NCI-H1092 (cell line): ENCODE results near the gene KIAA0319L.

Source experiments
- DNase-seq: peaks from one replicate; lab custom pipeline; 2025; lab: John Stamatoyannopoulos, UW

KIAA0319L gene

DNA sequence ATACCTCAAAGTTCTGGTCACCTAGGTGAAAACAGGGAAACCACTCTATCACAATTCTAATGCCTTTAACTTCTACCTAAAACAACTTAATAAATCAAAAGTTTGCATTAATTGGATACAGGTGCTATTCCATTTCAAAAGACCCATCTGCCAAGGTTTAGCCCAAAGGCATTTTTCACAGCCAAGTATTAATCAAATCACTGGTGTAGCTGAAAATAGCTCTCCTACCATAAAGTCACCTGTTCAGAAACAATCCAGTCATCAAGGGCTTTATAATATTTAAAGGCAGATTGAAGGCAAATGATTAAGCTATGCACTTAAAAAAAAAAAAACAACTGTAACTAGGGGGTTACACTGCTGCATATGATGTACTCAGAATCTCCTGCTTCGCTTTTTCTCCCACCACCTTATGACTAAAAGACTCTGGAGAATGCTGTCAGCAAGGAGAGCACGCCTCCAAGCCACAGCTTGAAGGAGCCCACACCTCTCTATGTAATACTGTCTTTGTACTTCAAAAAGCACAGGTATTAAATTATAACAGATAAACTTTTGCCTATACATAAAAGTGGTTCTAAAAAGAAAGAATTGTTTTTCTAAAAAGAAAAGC is 20.5 kb downstream of the KIAA0319L start:
- DNase-seq, result no peak

DNA sequence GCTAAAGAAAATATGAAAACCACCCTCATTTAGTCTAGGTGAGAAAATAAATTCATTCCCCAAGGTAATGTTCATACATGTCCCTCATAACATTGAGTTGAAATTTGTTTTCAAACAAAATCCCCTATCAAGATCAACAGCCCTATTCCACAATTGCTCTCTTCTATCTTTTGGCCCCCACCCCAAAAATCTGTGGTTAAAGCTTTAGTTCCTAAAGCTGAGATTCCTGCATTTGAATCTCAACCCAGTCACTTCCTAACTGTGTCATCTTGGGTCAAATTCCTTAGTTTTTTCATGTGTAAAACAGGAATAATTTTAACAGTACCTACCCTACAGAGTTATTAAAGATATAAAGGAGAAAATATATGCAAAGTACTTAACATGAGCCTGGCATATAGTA is 22.0 kb downstream of the KIAA0319L start:
- DNase-seq, result no peak

DNA sequence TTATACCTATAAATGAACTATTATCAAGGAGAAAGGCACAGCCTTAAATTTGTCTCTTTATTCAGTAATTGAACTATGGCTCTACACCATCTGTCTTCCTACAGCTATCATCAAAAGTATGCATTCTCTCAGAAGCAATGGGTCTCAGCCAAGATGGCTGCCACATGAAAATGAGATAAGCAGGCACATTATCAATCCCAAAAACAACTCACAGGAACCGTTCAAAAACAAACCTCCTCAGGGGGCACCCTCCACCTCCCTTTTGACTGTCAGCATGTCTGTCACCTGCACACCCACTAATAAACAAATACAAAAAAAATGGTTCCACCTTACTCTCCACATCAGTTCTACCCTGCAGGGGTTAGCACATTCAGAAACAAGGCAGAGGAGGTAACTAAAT is 23.6 kb downstream of the KIAA0319L start:
- no peak for DNase-seq

DNA sequence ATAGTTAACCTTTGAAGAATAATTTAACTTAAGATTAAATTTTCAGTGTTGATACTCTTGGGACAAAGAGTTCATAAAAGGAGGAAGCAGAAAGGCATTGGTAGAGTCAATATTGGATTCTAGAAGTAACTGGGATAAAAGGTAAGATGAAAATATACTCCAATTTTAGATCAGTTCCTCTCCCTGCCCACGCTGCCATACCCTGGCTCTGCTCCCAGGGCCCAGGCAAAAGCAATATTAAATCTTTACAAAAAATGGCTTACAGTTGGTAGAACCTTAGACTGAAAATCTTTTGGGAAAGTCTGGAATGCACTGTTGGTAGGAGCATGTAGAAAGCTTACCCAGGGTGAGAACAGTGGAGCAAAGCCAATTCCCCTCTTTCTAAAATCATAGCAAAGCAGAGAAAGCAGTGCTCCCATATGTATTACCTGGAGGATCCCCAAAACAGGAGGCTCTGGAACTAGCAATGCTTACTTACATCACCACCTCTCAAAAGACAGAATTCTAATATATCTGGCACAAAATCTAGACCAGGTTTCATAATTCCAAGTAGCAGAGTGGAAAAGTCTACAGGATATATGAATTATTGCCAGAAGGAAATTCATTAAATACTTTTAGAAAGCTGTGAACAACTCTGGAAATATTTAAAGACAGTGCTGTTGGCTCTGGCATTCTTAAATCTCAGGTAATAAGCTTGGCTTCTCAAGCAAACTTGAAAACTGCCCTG is 24.5 kb downstream of the KIAA0319L start:
- DNase-seq, result no peak

DNA sequence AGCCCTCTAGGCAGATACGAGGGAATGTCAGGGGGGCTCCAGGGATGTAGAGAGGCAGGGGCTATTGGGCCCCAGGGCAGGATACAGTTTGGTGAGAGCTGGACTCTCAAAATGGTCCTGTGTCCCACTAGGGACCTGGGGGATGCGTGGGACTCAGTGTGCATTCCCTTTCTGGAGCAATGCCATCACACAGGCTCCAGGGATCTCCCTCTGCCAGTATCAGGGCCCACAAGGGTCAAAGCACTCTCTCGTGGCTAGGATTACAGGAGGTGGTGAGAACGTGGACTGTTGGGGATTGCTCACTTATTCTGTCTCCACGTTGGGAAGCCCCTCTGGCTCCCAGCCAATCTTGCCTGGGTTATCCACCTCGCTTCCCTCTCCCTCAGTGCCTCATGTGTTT is 25.8 kb downstream of the KIAA0319L start:
- DNase-seq, result no peak

DNA sequence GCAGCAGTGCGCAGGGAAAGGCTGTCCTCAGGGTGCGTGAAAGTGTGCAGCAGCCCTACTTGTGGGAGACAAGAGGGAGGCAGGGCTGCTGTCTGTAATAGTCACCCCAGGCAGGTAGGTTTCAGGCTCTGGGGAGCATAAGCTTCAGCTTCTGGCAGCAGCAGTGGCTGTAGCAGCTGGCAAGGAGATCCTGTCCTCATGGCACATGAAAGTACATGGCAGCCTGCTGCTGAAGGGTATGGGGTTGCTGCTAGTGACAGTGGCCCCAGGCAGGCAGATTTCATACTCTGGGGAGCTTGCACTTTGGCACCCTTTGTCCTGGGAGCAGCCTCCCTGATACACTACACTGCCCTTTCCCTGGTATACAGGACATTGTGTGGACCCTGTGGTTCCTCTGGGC is 26.3 kb downstream of the KIAA0319L start:
- DNase-seq, result no peak

DNA sequence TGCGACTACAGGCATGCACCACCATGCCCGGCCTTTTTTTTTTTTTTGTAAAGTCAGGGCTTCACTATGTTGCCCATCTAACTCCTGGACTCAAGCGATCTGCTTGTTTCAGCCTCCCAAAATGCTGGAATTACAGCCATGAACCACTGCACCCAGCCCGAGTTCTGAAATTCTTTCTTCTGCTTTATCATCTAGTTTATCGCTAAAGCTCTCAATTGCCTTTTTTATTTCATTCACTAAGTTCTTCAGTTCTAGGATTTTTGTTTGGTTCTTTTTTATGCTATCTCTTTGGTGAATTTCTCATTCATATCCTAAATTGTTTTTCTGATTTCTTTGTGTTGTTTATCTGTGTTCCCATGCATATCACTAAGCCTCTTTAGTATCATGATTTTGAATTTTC is 27.0 kb downstream of the KIAA0319L start:
- DNase-seq, result no peak

DNA sequence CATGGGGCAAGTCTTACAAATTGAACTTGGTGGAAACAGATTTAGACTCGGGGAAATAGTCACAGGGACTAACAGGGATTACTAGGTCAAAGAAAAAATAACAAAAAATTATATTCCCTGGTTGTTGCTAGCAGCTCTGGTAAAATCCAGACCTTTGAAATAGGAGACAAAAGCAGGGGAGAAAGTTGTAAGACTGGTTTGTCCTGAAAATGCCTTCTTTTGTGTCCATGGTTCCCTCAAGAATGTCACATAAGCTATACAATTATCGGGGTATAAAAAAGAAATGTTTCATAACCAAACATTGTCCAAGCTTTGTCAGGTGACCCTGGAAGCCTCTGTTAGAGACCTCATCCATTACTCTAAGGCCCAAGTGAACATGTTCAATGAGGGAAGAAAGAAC is 33.1 kb downstream of the KIAA0319L start:
- DNase-seq, result no peak

DNA sequence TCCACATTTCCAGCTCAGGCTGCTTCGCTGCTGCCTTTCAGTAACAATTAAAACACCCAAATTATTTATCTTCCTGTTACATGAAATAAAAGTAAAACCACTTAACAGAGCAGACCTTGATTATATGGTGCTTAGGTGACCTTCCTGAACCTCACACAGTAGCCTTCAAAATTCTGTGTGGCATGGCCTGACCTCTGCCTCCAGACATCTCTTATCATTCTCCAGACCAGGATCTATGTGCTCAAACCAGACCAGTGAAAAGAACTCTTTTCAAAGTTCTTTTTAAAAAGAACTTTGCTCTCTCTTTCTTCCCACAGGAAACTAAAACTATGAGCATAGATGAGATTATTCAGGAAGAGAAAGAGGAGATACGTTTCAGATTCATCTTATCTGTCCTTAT is 37.8 kb downstream of the KIAA0319L start:
- no peak for DNase-seq

DNA sequence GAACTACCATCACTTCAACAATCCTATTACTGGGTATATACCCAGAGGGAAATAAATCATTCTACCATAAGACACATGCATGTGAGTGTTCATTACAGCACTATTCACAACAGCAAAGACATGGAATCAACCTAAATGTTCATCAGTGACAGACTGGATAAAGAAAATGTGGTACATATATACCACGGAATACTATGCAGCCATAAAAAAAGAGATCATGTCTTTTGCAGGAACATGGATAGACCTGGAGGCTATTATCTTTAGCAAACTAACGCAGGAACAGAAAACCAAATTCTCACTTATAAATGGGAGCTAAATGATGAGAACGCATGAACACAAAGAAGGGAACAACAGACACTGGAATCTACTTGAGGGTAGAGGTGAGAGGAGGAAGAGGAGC is 39.0 kb downstream of the KIAA0319L start:
- no peak for DNase-seq

DNA sequence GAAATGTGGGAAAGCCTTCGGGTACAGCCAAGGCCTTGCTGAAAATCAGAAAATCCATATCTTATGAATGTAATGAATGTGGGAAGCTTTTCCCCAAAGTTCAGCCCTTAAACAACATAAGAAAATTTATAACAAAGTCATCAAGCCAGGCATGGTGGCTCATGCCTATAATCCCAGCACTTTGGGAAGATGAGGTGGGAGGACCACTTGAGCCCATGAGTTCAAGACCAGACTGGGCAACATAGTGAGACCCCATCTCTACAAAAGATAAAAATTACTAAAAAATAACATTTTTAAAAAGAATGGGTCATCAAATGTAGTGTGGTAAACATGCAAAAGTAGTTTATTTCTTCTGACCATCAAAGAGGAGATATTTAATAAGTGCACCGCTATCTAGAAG is 45.9 kb downstream of the KIAA0319L start:
- DNase-seq, result no peak

DNA sequence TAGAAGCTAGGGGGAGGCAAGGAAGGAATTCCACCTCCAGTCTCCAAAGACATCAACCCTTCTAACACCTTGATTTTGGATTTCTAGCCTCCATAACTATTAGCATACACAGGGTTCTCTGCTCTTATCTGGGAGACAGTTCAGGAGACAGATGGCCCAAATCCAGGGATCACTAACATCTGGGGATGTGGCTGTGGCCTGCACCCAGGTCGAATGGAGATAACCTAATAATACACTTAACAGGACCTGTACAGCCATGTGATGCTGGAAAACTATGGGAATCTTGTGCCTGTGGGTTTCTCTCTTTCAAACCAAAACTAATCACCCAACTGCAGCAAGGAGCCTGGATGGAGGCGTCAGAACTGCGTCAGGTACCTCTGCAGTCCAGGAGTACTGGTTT is 47.6 kb downstream of the KIAA0319L start:
- no peak for DNase-seq

DNA sequence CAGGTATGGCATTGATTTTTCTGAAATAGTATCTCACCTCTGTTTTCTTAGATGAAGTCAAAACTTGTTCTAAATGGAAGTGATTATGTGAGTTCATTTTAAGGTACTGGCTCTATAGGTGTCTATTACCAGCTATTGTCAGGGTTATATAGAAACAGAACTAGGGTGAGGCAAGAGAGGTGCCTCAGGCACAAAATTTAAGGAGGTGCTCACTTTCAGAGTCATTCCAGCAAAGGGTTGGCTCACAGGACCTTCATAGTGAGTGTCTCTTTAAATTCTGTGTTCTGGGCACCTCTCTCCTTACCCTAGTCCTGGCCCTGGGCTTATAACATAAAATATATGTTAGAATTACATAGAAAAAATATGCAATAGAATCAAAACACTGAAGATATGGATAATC is 49.3 kb downstream of the KIAA0319L start:
- DNase-seq, result no peak

DNA sequence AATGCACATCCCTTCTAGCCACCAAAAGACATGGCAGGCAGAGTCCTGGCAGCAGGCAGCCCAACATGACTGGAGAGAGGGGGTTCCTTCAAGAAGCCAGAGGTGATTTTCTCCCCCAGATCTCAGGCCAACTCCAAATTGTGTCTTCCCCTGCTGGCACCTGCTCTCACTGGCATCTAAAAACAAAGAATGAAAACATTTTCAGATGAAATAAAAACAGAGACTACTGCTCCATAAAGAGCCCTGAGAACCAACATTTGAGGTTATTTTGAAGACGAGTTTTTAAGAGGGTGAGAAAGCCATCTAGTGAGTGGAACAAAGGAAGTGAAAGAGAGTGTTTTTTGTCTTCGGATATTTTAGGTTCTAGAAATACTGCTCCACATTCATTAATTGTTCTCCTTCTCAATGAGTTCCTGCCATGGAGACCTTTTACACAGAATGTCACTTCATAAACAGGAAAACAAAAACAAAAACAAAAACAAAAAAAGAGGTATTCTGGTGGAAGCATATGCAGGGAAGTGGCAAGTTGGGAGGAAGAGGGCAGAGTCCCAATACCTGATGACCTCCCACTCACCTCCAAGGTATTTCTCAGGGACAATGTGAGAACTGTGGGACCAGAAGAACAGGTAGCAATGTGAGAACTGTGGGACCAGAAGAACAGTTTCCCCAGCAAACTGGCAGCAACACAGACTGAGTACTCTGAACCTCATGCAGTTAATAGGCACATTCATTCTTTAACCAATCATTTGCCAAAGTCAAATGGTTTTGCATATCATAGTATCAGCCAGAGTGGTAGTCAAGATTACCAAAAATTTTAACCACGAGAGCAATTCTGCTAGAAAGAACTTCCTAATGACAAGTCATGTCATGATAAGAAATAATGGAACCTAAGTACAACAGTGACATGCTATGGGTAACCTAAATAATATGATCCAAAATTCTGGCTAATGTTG is 50.0 kb downstream of the KIAA0319L start:
- no peak for DNase-seq

DNA sequence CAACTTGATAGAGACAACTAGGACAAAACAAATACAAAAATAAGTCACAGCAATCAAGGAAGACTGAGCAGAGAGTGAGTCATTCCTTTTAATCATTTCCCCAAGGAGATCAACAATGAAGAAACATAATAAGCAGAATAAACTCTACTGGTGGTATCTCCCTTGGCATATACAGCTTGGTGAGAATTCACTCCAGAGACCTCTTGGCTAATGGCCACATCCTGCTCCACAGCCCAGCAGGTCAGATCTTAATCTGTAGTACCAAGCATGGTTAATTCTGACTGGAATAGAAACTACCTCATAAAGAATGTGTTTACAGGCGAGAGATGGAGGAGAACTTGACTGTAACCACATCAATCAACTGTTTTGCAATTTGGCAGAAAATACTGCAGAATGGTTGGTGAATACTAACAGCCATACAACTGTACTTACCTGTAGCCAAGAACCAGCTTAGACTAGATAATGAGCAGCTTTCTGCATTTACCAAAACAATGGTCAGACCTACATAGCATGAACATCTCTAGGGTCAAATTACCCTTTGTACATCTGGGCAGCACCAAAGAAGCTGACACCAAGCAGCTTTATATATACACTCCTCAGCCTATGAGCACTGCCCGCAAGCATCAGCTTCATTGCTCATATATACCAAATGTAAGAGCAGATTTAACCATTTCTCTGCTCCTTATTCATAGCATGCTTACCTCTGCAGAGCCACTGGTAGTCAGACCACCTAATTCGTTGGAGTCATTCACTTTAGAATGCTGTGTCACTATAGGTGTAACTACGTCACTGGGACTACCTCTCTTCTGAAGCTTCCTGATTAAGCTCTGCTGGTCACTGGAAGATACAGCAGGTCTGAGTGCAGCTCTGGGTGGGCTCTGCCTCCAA is 51.0 kb downstream of the KIAA0319L start:
- no peak for DNase-seq

DNA sequence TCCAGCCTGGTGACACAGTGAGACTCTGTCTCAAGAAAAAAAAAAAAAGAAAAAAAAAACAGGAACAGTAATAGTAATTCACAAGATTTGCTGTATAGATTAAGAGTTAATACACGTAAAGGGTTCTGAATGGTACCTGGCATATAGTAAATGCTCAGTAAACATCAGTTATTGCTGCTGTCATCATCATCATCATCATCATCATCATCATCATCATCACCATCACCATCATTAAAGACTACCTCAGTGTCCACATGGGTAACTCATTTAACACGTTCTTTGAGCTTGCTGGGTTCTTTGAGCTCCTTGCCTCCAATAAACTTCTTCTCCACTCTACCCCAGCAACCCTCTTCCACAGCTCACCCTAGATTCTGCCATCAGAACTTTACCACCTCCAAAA is 55.0 kb downstream of the KIAA0319L start:
- no peak for DNase-seq

DNA sequence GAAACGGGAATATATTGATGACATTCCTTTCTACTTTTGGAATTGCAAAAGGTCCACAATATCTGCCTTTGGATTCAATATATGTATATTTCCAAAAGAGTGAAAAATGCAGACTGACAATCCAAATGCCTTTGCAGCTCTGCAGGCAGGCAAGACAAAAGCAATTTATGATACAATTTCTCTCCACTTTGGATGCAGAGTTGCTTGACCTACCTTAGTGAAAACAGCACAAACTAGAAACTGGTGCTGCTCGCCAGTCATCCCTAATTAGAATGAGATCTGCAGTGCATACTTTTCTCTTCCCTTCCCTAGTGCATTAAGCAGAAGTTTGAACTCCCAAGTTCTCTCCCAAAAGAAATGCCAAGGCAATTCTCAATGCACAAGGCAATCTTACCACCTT is 56.8 kb downstream of the KIAA0319L start:
- DNase-seq, result no peak

DNA sequence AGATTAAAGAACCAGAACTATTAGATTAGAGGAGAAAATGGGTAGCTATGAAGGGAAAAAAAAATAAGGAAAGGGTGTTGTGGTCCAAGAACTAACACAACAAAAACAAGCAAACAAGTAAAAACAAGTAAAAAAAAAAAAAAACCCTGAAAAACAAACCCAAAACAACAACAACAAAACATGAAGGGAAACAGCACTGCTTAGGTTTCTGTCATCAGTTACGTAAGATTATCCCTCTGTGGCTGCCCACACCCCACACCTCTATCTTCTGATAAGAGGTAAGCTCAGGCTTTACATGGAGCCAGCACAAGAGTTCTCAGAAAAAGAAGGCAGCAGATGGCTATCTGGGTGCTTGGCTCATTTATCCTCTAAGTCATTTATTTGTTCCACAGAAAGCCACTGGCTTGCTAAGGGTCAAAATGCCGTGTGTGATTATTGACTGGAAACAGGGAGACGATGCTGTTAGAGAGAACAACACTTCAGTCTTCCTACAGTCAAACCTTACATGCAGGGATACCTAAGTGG is 57.5 kb downstream of the KIAA0319L start:
- DNase-seq, result no peak

DNA sequence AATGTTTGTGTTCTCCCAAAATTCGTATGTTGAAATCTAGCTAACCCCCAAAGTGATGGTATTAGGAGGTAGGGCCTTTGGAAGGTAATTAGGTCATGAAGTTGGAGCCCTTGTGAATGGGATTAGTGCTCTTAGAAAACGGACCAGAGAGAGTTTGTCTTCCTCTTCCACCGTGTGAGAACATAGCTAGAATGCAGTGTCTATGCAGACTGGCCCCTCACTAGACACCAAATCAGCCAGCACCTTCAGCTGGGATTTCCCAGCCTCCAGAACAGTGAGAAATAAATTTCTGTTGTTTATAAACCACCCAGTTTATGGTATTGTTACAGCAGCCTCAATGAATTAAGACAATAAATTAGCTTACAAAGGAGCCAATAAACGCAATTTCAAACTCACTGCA is 58.0 kb downstream of the KIAA0319L start:
- no peak for DNase-seq

DNA sequence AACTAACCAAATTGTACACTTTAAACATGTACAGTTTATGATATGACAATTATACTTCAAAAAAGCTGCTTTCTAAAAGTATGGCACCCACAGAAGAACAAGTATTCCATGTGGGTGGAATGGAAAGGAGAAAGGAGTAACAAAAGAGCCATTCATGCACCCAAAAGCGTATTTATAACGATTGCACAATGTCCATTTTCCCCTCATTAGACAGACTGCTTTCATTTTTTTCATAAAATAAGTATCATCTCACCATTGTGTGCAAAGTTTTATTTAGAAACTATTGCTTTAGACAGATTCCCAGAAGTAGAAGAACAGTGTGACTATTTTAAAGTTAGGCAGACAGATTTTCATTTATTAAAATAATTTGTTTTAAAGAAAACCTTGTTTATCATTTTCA is 59.6 kb downstream of the KIAA0319L start:
- DNase-seq, result no peak

DNA sequence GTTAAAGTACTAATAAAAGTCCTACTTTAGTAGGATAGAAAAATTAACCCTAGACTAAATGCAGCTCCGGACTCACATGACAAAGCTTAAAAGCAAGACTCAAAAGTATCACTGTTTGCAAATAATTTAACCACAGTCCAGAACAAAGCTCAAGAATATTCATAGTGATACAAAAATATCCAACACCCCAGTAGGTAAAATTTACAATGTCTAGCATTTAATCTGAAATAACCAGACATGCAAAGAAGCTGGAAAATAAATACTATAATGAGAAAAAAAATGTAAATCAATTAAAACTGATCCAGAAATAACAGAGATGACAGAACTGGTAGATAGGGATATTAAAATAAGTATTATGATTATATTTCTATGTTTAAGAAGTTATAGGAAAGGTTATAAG is 67.0 kb downstream of the KIAA0319L start:
- no peak for DNase-seq

DNA sequence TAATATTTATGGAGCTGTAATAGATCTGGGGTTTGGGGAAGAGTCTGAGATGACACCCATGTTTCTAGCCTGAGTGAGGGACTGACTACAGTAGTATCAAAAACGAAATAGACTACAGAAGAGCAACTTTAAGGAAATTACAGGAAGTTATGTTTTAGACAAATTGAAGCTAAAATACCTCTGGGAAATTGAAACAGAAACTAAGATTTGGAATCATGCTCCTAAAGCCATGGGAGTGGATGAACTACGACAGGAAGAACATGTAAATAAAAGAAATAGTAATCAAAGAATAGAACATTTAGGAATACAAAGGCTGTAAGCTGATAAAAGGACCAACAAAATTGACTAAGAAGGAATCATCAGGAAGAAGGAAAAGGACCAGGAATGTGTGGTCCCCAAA is 68.9 kb downstream of the KIAA0319L start:
- DNase-seq, result no peak
